Uterus (tissue), 4 donors: ENCODE results near the gene B4GALNT3. TPM values are rescaled to one million over a fixed set of nuclear protein-coding genes. Genes with fewer than 3 reads are reported as not detected.

Experiments
- DNase-seq, 2 donors: peaks; one replicate each; pipeline ENCODE4 v3.0.0-alpha.2; 2019 to 2020
- H3K27ac ChIP-seq, 2 donors: fragments of 200-600 bp; sonication (generic); 1 replicate in 1 of 2; 2 replicates in 1 of 2; pipeline ENCODE4 v1.5.1; 2016 to 2018
- H3K27me3 ChIP-seq, 2 donors: fragments of 200-600 bp; sonication (generic); one replicate each; pipeline ENCODE4 v1.5.1; 2018 to 2019; ENCODE audit warnings: control low read depth in 1 of 2
- H3K36me3 ChIP-seq, 2 donors: fragments of 200-600 bp; sonication (generic); one replicate each; pipeline ENCODE4 v1.5.1; 2019; ENCODE audit warnings: control low read depth in 1 of 2
- H3K4me1 ChIP-seq, 2 donors: fragments of 200-600 bp; sonication (generic); one replicate each; pipeline ENCODE4 v1.5.1; 2018 to 2019; ENCODE audit warnings: control low read depth in 1 of 2
- H3K4me3 ChIP-seq, 2 donors: fragments of 200-600 bp; sonication (generic); 1 replicate in 1 of 2; 2 replicates in 1 of 2; pipeline ENCODE4 v1.5.1; 2018 to 2019; ENCODE audit warnings: mild to moderate bottlenecking in 1 of 2
- H3K9me3 ChIP-seq, 2 donors: fragments of 200-600 bp; sonication (generic); one replicate each; pipeline ENCODE4 v1.5.1; 2019; ENCODE audit warnings: control low read depth in 1 of 2
- CTCF ChIP-seq, 4 experiments: fragments of 200-600 bp in 2 of 4; fragments of 450-650 bp in 2 of 4; sonication (generic) in 2 of 4; IDR thresholded peaks; one replicate each; pipeline ENCODE4 v1.5.1; 2016 to 2019; ENCODE audit warnings: antibody characterized with exemption in 4 of 4, mild to moderate bottlenecking in 2 of 4, moderate library complexity in 1 of 4
- POLR2A ChIP-seq, 2 donors: fragments of 450-650 bp; IDR thresholded peaks; one replicate each; pipeline ENCODE4 v1.6.1; 2016; ENCODE audit warnings: antibody characterized with exemption in 2 of 2, mild to moderate bottlenecking in 1 of 2, moderate library complexity in 1 of 2
- intact Hi-C: fragments of 100-400 bp; cut with DNase I; formaldehyde crosslinking; loops from one replicate; pipeline ENCODE4 v1.15.1; 2023; ENCODE audit warnings: low total_unique reads
- total RNA-seq, 4 donors: library from RNA; depleted of rRNA in 3 of 4; stranded (reverse); fragments of >200 nt in 3 of 4; gene quantifications; one replicate each; pipeline versions ENCODE4 v1.1.0 to v1.2.4, GENCODE V29; 2014 to 2023
- donor health status: DM: yes; HTN: yes; CAD: no.

The B4GALNT3 gene
- total RNA-seq, 4 donors from 2014 or later: 2.2 to 29.2 (median 3.1) TPM

- no peak overlapping the region for H3K27ac ChIP-seq
- intact Hi-C loops: no loop called here
- no peaks in the 10 kb centered on the region for H3K27me3 ChIP-seq
- TF ChIP-seq POLR2A (IDR thresholded peaks at IDR 0.05): no peak
- TF ChIP-seq CTCF (IDR thresholded peaks at IDR 0.05): no peak
- no peak for DNase-seq
- no peaks in the 10 kb centered on the region for H3K36me3 ChIP-seq
- no peak overlapping the region for H3K4me3 ChIP-seq
- H3K4me1 ChIP-seq: no peaks in the 10 kb centered on the region
- H3K9me3 ChIP-seq: no peaks in the 10 kb centered on the region
Observed at GRCh38 chr12:517538-517937, 57.8 kb downstream of the B4GALNT3 start.

DNA sequence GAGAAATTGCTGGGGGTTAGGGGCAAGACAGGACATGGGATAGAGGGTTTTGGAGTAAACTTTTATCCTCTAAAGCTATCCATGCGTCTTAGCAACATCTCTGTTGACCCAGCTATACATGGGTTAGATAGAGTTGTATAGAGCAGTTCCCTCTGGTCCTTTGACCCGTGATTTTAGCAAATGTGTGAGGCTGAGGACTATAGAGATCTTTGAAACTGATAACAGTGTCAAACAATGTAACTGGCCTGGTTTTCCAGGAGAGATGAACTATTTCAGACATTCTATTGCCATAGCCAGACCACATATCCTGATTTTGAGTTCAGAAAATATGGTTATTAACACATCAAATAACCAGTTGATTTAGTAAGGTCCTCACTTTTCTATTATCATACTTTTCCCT, 60.4 kb downstream of the B4GALNT3 start:
- H3K4me1 ChIP-seq: no peaks in the 10 kb centered on the region
- no peaks in the 10 kb centered on the region for H3K9me3 ChIP-seq
- TF ChIP-seq CTCF (IDR thresholded peaks at IDR 0.05): no peak
- TF ChIP-seq POLR2A (IDR thresholded peaks at IDR 0.05): no peak
- H3K27me3 ChIP-seq: no peaks in the 10 kb centered on the region
- DNase-seq: no peak
- no peaks in the 10 kb centered on the region for H3K36me3 ChIP-seq
- H3K4me3 ChIP-seq: no peak overlapping the region
- intact Hi-C loops: no loop called here
- H3K27ac ChIP-seq: no peak overlapping the region

- no peaks in the 10 kb centered on the region for H3K27me3 ChIP-seq
- no peak overlapping the region for H3K4me3 ChIP-seq
- no peaks in the 10 kb centered on the region for H3K4me1 ChIP-seq
- no peaks in the 10 kb centered on the region for H3K36me3 ChIP-seq
- intact Hi-C loops: no loop called here
- no peak overlapping the region for H3K27ac ChIP-seq
- TF ChIP-seq POLR2A (IDR thresholded peaks at IDR 0.05): no peak
- no peak for TF ChIP-seq CTCF (IDR thresholded peaks at IDR 0.05)
- DNase-seq: no peak
- no peaks in the 10 kb centered on the region for H3K9me3 ChIP-seq
Observed at GRCh38 chr12:522692-523378, 63.1 kb downstream of the B4GALNT3 start.

GRCh38 chr12:524167-524951, 64.6 kb downstream of the B4GALNT3 start:
- peak in 1 of 2 donors; percentile 56 for DNase-seq
- no peaks in the 10 kb centered on the region for H3K9me3 ChIP-seq
- TF ChIP-seq CTCF (IDR thresholded peaks at IDR 0.05) (no peak), POLR2A (IDR thresholded peaks at IDR 0.05) (no peak)
- no peak overlapping the region for H3K4me3 ChIP-seq
- no peaks in the 10 kb centered on the region for H3K4me1 ChIP-seq
- intact Hi-C loops: no loop called here
- H3K27ac ChIP-seq: no peak overlapping the region
- no peaks in the 10 kb centered on the region for H3K27me3 ChIP-seq
- H3K36me3 ChIP-seq: no peaks in the 10 kb centered on the region

DNA sequence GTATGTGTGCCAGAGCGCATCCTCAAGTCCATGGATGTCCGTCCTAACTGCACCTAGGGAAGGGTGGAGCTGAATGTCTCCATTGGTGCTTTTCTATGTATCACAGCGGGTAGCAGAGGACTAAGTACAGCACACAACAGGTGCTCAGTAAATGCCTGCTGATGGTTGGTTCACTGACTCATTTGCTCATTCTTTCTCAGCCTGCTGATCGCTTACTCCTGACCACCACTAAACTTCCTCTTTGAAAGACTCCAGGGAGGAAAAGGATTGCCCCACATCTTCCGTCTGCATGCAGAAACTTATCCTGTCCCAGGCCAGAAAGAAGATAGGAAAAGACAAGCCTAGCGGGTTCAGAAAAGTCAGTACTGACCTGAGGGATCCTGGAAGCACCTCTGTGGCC, 66.3 kb downstream of the B4GALNT3 start:
- Histone ChIP-seq H3K4me3 (no peak overlapping the region), H3K9me3 (no peaks in the 10 kb centered on the region), H3K4me1 (no peaks in the 10 kb centered on the region), H3K27ac (no peak overlapping the region), H3K36me3 (no peaks in the 10 kb centered on the region), H3K27me3 (no peaks in the 10 kb centered on the region)
- TF ChIP-seq CTCF (IDR thresholded peaks at IDR 0.05) (no peak), POLR2A (IDR thresholded peaks at IDR 0.05) (no peak)
- intact Hi-C loops: no loop called here
- DNase-seq: no peak
